HL-60 (cell line): ENCODE data around the gene PRDM12.

Experiments
- DNase-seq, 2 experiments: peaks; one replicate each; pipeline ENCODE4 v3.0.0-alpha.2; 2010 to 2020; ENCODE audit warnings: low read depth in 1 of 2, low spot score in 1 of 2
- H3K27ac ChIP-seq: fragments of 250-450 bp; sonication (Bioruptor Pico); replicated peaks from 2 replicates; pipeline ENCODE4 v1.5.1; 2020; ENCODE audit warnings: mild to moderate bottlenecking, moderate library complexity
- H3K27me3 ChIP-seq: fragments of 250-450 bp; sonication (Bioruptor Pico); 2 replicates; pipeline ENCODE4 v1.5.1; 2021; ENCODE audit warnings: mild to moderate bottlenecking, moderate library complexity; ENCODE audit not compliant: insufficient read depth, poor library complexity, severe bottlenecking
- H3K4me3 ChIP-seq: replicated peaks from 2 replicates; pipeline ENCODE4 v1.5.1; 2011; ENCODE audit warnings: mild to moderate bottlenecking, control low read depth, low read length; ENCODE audit not compliant: insufficient read depth
- GABPA ChIP-seq: IDR thresholded peaks from 2 replicates; pipeline ENCODE4 v1.6.1; 2012; ENCODE audit warnings: low read depth
- POLR2AphosphoS5 ChIP-seq: IDR thresholded peaks from 2 replicates; pipeline ENCODE4 v1.6.1; 2012; ENCODE audit warnings: low read depth
- SPI1 ChIP-seq: IDR thresholded peaks from 2 replicates; pipeline ENCODE4 v1.6.1; 2012; ENCODE audit warnings: low read depth, mild to moderate bottlenecking, borderline replicate concordance
- TF ChIP-seq, protein P1 (sequence below): IDR thresholded peaks from one replicate; pipeline ENCODE4 v1.5.1; 2011; ENCODE audit warnings: low read length, control low read depth, inconsistent platforms; ENCODE audit not compliant: insufficient read depth
- TF ChIP-seq, protein P2 (sequence below): IDR thresholded peaks from 2 replicates; pipeline ENCODE4 v1.6.1; 2012; ENCODE audit warnings: low read depth; ENCODE audit not compliant: insufficient replicate concordance

The PRDM12 gene

DNA sequence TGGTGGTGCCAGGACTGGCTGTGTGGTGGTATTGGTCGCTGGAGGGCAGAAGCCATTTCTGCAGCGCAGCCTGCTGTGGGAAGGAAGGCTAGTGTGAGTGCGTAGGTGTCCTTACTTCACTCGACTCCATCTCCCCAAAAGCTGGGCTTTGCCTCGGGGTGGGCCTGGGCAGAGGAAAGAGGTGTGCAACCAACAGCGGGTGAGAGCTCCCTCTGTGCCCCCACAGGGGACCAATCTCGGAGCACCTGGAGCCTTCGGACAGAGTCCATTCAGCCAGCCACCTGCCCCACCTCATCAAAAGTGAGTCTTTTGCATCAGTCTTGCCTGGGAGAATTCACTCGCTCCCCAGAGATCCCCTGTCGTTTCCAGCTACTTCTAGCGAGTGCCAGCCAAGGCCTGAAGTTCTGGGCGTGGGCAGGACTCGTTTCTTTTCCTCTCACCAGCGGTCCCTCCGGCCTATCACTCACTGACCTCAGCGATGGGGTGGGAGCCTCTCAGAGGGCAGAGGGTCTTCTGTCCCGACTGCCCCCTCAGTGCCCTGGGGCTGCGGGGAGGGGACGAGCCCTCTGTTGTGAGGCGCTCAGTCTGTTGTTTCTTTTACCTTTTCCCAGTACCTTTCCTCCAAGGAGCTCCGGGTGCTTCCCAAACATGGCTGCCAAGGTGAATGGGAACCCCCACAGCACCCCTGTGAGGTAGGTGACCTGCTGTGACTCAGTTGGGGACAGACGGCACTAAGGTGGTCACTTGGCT, 32.9 kb upstream of the PRDM12 start:
- TF ChIP-seq, protein P1, sequence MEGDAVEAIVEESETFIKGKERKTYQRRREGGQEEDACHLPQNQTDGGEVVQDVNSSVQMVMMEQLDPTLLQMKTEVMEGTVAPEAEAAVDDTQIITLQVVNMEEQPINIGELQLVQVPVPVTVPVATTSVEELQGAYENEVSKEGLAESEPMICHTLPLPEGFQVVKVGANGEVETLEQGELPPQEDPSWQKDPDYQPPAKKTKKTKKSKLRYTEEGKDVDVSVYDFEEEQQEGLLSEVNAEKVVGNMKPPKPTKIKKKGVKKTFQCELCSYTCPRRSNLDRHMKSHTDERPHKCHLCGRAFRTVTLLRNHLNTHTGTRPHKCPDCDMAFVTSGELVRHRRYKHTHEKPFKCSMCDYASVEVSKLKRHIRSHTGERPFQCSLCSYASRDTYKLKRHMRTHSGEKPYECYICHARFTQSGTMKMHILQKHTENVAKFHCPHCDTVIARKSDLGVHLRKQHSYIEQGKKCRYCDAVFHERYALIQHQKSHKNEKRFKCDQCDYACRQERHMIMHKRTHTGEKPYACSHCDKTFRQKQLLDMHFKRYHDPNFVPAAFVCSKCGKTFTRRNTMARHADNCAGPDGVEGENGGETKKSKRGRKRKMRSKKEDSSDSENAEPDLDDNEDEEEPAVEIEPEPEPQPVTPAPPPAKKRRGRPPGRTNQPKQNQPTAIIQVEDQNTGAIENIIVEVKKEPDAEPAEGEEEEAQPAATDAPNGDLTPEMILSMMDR: no peak
- no peak for TF ChIP-seq POLR2AphosphoS5
- TF ChIP-seq SPI1: no peak
- no peak for TF ChIP-seq GABPA
- TF ChIP-seq, protein P2, sequence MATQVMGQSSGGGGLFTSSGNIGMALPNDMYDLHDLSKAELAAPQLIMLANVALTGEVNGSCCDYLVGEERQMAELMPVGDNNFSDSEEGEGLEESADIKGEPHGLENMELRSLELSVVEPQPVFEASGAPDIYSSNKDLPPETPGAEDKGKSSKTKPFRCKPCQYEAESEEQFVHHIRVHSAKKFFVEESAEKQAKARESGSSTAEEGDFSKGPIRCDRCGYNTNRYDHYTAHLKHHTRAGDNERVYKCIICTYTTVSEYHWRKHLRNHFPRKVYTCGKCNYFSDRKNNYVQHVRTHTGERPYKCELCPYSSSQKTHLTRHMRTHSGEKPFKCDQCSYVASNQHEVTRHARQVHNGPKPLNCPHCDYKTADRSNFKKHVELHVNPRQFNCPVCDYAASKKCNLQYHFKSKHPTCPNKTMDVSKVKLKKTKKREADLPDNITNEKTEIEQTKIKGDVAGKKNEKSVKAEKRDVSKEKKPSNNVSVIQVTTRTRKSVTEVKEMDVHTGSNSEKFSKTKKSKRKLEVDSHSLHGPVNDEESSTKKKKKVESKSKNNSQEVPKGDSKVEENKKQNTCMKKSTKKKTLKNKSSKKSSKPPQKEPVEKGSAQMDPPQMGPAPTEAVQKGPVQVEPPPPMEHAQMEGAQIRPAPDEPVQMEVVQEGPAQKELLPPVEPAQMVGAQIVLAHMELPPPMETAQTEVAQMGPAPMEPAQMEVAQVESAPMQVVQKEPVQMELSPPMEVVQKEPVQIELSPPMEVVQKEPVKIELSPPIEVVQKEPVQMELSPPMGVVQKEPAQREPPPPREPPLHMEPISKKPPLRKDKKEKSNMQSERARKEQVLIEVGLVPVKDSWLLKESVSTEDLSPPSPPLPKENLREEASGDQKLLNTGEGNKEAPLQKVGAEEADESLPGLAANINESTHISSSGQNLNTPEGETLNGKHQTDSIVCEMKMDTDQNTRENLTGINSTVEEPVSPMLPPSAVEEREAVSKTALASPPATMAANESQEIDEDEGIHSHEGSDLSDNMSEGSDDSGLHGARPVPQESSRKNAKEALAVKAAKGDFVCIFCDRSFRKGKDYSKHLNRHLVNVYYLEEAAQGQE: no peak
- Histone ChIP-seq H3K27ac (no peak overlapping the region), H3K4me3 (no peak overlapping the region), H3K27me3 (no peaks in the 10 kb centered on the region)
- DNase-seq: no peak

DNA sequence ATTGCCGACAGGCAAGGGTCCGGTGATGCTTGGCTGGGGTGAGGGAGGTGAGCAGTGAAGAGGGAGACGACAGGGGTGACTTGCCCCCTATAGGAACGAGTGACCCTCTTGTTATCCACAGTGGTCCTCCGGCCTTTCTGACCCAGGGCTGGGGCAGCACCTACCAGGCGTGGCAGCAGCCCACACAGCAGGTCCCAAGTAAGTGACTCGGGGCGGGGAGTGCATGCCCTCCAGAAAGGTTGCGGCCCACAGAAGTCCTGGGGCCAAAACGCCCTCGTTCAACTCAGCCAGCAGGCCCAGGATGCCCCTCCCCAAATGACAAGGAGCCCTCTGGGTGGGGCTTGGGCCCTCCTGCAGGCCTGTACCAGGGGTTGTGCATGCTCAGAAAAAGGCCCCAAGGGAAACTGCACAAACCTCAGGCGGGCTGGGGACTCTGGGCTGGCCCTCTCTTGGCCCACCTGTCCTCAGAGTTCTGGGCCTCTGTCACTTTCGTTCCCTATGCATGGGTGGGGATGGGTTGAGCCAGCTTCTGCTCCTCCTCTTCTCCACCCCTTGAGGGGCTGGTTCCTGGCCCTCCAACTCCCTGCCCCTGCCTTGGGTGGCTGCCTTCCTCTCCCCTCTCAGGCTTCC, 32.2 kb upstream of the PRDM12 start:
- H3K27ac ChIP-seq: no peak overlapping the region

DNA sequence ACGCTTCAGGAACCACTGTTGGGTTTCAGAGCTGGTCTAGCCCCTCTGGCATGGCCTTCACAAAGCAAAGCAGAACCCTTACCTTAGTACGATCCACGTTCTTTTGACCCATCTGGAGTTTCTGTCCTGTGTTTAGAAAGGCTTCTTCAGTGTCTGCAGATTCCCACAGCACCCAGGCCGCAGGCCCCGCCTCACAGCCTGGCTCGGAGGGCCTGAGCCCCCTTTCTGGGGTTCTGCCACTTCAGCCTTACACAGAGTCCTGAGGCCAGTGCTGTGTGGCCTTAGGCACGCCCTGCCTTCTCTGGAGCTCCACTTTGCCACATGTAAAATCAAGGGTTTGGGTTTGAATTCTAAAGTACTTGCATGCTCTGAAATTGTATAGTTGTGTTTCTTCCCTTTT, 31.6 kb upstream of the PRDM12 start:
- Histone ChIP-seq H3K27me3 (no peaks in the 10 kb centered on the region), H3K4me3 (no peak overlapping the region), H3K27ac (no peak overlapping the region)
- DNase-seq: no peak
- TF ChIP-seq POLR2AphosphoS5 (no peak), SPI1 (no peak), GABPA (no peak)
- TF ChIP-seq, protein P1: no peak
- TF ChIP-seq, protein P2: no peak

More for the DNA sequence above, 32.2 kb upstream of the PRDM12 start:
- TF ChIP-seq POLR2AphosphoS5 (no peak), GABPA (no peak), SPI1 (no peak)
- TF ChIP-seq, protein P2: no peak
- TF ChIP-seq, protein P1: no peak
- no peaks in the 10 kb centered on the region for H3K27me3 ChIP-seq
- H3K4me3 ChIP-seq: no peak overlapping the region
- no peak for DNase-seq
